ENCODE data around the gene EYA4. TPM values are rescaled to one million over a fixed set of nuclear protein-coding genes. Genes with fewer than 3 reads are reported as not detected.

Gene EYA4
- total RNA-seq, 1 donor from 2014 or later = 1.6 TPM

- H4K20me1 ChIP-seq (ENCODE audit: insufficient read depth, low read length) = no peaks in the 10 kb centered on the region
- H3K27me3 ChIP-seq (ENCODE audit: insufficient read depth, low read length) = no peaks in the 10 kb centered on the region
- H3K4me1 Mint-ChIP-seq (ENCODE audit: low read depth, unreplicated experiment) = no peaks in the 10 kb centered on the region
- H3K4me1 ChIP-seq (ENCODE audit: insufficient read depth, low read length) = no peaks in the 10 kb centered on the region
- no peak overlapping the region for H3K4me3 ChIP-seq (ENCODE audit: insufficient read depth, low read depth, low read length)
- no peaks in the 10 kb centered on the region for H3K36me3 Mint-ChIP-seq (ENCODE audit: low read depth, unreplicated experiment)
- FAIRE-seq (no peak), DNase-seq (ENCODE audit: low read depth) (no peak)
- H3K4me2 ChIP-seq (ENCODE audit: low read length) = no peak overlapping the region
- peaks cover 2% of the 10 kb centered on the region for H3K27me3 Mint-ChIP-seq (ENCODE audit: low read depth, unreplicated experiment)
- H3K9ac ChIP-seq (ENCODE audit: low read length) = no peak overlapping the region
- TF ChIP-seq EZH2 (IDR thresholded peaks at IDR 0.05; ENCODE audit: insufficient read depth, low read length) (no peak), CTCF (IDR thresholded peaks at IDR 0.05; ENCODE audit: insufficient read depth, low read depth, low read length) (no peak)
- H3K36me3 ChIP-seq (ENCODE audit: insufficient read depth, low read length) = no peaks in the 10 kb centered on the region
- H3K27ac Mint-ChIP-seq (ENCODE audit: unreplicated experiment) = no peak overlapping the region
- no peaks in the 10 kb centered on the region for H3K9me3 Mint-ChIP-seq (ENCODE audit: unreplicated experiment)
- no peak overlapping the region for H3K4me3 Mint-ChIP-seq (ENCODE audit: unreplicated experiment)
- H3K79me2 ChIP-seq (ENCODE audit: insufficient read depth, low read length) = no peaks in the 10 kb centered on the region
- no peaks in the 10 kb centered on the region for H3K9me3 ChIP-seq (ENCODE audit: insufficient read depth, low read depth, low read length)
- no peak overlapping the region for H3K27ac ChIP-seq (ENCODE audit: low read depth, low read length)
- no peak overlapping the region for H2AFZ ChIP-seq (ENCODE audit: low read depth, low read length)
These were observed 215.8 kb downstream of the EYA4 start for GRCh38 chr6:133456944-133457343.

GRCh38 chr6:133460101-133460500 is 218.9 kb downstream of the EYA4 start:
- H4K20me1 ChIP-seq (ENCODE audit: insufficient read depth, low read length) = no peaks in the 10 kb centered on the region
- no peak for FAIRE-seq
- H3K79me2 ChIP-seq (ENCODE audit: insufficient read depth, low read length) = no peaks in the 10 kb centered on the region
- H3K27me3 Mint-ChIP-seq (ENCODE audit: low read depth, unreplicated experiment) = peaks cover 2% of the 10 kb centered on the region
- no peak overlapping the region for H3K9ac ChIP-seq (ENCODE audit: low read length)
- no peak overlapping the region for H3K4me3 ChIP-seq (ENCODE audit: insufficient read depth, low read depth, low read length)
- TF ChIP-seq EZH2 (IDR thresholded peaks at IDR 0.05; ENCODE audit: insufficient read depth, low read length) (no peak), CTCF (IDR thresholded peaks at IDR 0.05; ENCODE audit: insufficient read depth, low read depth, low read length) (no peak)
- H2AFZ ChIP-seq (ENCODE audit: low read depth, low read length) = no peak overlapping the region
- no peaks in the 10 kb centered on the region for H3K36me3 Mint-ChIP-seq (ENCODE audit: low read depth, unreplicated experiment)
- H3K36me3 ChIP-seq (ENCODE audit: insufficient read depth, low read length) = no peaks in the 10 kb centered on the region
- H3K4me1 Mint-ChIP-seq (ENCODE audit: low read depth, unreplicated experiment) = no peaks in the 10 kb centered on the region
- no peaks in the 10 kb centered on the region for H3K9me3 ChIP-seq (ENCODE audit: insufficient read depth, low read depth, low read length)
- no peak overlapping the region for H3K27ac ChIP-seq (ENCODE audit: low read depth, low read length)
- no peaks in the 10 kb centered on the region for H3K9me3 Mint-ChIP-seq (ENCODE audit: unreplicated experiment)
- no peak overlapping the region for H3K27ac Mint-ChIP-seq (ENCODE audit: unreplicated experiment)
- no peak overlapping the region for H3K4me2 ChIP-seq (ENCODE audit: low read length)
- H3K4me1 ChIP-seq (ENCODE audit: insufficient read depth, low read length) = no peaks in the 10 kb centered on the region
- DNase-seq (ENCODE audit: low read depth) = no peak
- no peaks in the 10 kb centered on the region for H3K27me3 ChIP-seq (ENCODE audit: insufficient read depth, low read length)
- H3K4me3 Mint-ChIP-seq (ENCODE audit: unreplicated experiment) = no peak overlapping the region

- no peak for FAIRE-seq
- no peak overlapping the region for H3K27ac ChIP-seq (ENCODE audit: low read depth, low read length)
- Mint-ChIP-seq H3K4me1 (ENCODE audit: low read depth, unreplicated experiment) (no peaks in the 10 kb centered on the region), H3K9me3 (ENCODE audit: unreplicated experiment) (no peaks in the 10 kb centered on the region), H3K27me3 (ENCODE audit: low read depth, unreplicated experiment) (no peaks in the 10 kb centered on the region), H3K36me3 (ENCODE audit: low read depth, unreplicated experiment) (no peaks in the 10 kb centered on the region), H3K4me3 (ENCODE audit: unreplicated experiment) (no peak overlapping the region), H3K27ac (ENCODE audit: unreplicated experiment) (no peak overlapping the region)
- no peak overlapping the region for H3K4me3 ChIP-seq (ENCODE audit: insufficient read depth, low read depth, low read length)
- TF ChIP-seq EZH2 (IDR thresholded peaks at IDR 0.05; ENCODE audit: insufficient read depth, low read length) (no peak), CTCF (IDR thresholded peaks at IDR 0.05; ENCODE audit: insufficient read depth, low read depth, low read length) (no peak)
- H2AFZ ChIP-seq (ENCODE audit: low read depth, low read length) = no peak overlapping the region
- no peaks in the 10 kb centered on the region for H3K79me2 ChIP-seq (ENCODE audit: insufficient read depth, low read length)
- H3K4me2 ChIP-seq (ENCODE audit: low read length) = no peak overlapping the region
- no peak for DNase-seq (ENCODE audit: low read depth)
- H3K9ac ChIP-seq (ENCODE audit: low read length) = no peak overlapping the region
- H3K4me1 ChIP-seq (ENCODE audit: insufficient read depth, low read length) = peaks cover 4% of the 10 kb centered on the region
- H3K36me3 ChIP-seq (ENCODE audit: insufficient read depth, low read length) = no peaks in the 10 kb centered on the region
- H4K20me1 ChIP-seq (ENCODE audit: insufficient read depth, low read length) = no peaks in the 10 kb centered on the region
- H3K27me3 ChIP-seq (ENCODE audit: insufficient read depth, low read length) = no peaks in the 10 kb centered on the region
- H3K9me3 ChIP-seq (ENCODE audit: insufficient read depth, low read depth, low read length) = no peaks in the 10 kb centered on the region
These were observed 222.6 kb downstream of the EYA4 start for GRCh38 chr6:133463790-133464189.
